SKM-1 treated with dmso at 0.1 percent for 144 hours (cell line): ENCODE measurements around the gene GPR3.
"Not testable (repeated sequence)": the region's sequence is repeated elsewhere in the genome, so short reads cannot be mapped to it uniquely, and the experiment has no call there.

ENCODE experiments used
- DNase-seq: peaks from one replicate; lab custom pipeline; 2025; ENCODE audit not compliant: unreplicated experiment; lab: John Stamatoyannopoulos, UW

The GPR3 gene

DNA sequence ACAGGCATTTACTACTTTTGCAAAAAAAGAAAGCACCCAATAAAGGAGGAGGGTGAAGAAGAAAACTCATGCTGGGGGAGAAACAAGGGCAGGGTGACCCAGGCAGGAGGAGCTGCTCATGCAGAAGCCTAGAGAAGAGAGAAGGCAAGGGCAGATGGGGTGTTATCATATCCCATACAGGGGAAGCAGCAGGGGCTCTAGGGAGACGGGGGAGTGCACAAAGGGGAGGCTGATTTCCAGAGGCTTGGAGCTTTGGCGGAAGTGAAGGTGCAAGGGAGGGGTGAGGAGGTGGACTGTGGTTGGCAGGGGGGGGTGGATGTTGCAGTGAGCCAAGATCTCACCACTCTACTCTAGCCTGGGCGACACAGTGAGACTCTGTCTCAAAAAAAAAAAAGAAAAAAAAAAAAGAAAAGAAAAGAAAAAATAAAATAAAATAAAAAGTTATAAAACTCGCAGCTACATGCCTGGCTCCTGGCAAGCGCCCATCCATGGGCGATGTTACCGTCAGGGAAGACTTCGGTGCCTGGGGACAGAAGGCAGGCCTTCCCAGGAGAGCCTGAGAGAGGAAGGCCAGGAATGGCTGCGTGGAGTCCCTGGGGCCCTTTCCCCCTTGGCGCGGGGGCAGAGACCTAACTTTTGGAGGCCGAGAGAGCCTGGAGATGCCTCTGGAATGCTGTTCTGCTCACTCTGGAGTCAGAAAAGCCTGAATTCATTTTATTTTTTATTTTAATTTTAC is 14.5 kb upstream of the GPR3 start:
- DNase-seq = no peak

DNA sequence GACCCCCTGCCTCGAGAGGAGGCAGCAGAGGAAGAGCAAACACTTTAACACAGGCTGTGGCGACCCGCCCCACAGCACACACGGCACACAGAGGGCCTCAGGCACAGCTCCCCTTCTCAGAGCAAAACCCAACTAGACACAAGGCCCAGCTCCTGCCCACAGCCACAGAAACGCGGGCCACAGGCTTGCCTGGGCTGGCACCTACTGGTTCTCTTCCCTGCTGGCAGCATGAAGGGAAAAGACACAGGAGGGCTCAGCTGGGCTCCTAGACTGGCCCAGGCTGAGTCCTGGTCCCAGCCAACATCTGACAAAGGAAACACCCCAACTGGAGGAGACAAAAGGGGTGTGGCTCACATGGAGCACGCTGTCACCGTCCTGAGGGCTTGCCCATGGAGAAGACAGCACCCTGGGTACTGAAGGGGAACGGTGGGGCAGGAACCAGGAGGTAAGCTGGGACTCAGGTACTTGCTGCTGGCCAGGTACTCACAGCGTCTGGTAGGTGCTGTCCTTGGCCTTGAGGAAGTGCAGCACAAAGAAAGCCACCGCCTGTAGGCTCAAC is 12.8 kb upstream of the GPR3 start:
- DNase-seq = no peak

DNA sequence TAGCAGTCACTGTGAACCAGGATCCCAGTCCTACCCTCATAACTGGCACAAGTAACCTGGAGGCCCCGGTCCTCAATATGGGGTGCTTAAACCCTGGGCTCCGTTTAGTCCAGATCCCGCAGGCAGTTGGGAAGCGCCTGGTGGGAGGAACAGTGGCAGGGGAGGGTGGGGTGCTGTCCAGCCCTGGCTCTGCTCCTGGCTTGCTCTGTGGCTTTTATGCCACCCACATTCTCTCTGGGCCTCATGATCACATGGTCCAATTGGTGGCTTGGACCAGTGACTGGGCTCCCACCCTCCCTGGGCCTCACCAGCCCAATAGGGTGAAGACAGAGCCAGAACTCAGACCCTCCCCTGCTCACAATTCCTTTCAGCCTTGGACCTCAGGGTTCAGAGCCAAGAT is 12.2 kb upstream of the GPR3 start:
- no peak for DNase-seq

DNA sequence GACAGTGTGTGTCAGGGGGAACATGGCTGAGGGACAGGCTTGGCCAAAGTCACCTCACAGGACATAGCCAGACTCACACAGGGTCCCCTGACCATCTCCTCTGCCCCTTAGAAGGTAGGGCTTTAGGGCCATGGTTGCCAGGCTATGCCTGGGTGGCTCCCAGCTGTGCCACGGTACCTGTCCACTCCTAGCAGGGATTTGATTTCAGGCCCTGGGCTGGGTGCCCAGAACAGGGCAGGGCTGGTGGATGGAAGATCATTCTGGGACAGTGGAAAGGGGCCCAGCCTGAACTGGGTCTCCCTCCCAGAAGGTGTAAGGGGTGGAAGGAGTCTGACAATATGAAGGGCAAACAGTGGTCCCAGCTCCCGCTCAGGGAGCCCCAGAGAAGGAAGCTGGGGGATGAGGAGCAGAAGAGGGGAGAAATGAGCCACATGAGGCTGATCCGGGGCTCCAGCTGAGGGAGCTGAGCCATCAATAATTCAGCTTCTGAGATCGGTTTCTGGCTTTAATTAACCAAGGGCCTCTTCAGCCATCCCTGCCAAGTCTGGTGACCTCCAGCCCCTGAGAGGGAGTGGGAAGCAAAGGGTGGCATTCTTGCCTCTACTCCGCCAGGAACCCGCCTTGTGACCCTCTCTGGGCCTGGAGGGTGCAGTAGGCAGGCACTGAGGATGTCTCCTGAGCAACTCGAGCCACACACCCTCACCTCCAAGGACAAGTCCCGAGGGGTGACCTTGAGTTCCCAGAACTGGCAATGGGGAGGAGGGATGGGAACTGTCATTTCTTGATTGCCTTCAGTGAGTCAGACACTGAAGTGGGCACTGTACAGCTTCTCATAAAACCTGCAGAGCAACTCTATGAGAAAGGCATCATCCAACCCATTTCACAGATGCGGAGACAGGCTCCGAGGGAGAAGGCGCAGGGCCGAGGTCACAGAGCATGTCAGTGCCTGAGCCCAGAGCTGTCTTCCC is 11.4 kb upstream of the GPR3 start:
- DNase-seq = no peak

DNA sequence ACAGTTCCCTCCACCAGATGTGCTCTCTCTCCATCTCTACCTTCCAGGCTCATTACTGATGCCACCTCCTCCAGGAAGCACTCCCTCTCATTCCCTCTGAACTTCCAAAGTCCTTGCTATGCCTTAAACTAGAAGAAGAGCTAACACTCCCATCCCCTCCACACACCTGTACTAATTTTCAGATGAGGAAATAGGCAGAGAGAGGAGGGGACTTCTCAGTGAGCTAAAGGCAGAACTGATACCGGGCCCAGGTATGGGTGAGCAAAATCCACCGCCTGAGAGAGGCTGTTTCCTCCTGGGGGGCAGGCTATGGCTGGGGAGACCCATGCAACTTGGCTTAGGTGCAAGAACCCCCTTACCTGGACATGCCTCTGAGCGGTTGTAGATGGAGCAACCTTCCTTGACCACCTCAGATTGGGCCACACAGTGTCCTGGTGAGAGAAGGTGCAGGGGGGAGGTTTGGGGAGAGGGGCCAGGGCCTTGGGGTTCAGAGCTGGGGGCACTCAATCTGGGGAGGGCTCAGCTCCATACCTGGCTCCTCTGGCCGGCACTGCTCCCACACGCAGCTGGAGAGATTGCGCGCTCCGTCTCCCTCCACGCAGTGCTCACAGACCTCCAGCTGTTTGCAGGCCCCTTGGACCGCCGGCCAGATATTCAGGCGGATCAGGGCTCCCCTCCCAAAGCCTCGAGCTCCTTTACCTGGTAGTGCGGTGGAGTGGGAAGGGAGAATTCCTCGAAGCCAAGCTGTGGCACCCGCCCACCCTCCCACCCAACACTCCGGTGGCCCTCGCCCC is 10.3 kb upstream of the GPR3 start:
- DNase-seq = no peak

DNA sequence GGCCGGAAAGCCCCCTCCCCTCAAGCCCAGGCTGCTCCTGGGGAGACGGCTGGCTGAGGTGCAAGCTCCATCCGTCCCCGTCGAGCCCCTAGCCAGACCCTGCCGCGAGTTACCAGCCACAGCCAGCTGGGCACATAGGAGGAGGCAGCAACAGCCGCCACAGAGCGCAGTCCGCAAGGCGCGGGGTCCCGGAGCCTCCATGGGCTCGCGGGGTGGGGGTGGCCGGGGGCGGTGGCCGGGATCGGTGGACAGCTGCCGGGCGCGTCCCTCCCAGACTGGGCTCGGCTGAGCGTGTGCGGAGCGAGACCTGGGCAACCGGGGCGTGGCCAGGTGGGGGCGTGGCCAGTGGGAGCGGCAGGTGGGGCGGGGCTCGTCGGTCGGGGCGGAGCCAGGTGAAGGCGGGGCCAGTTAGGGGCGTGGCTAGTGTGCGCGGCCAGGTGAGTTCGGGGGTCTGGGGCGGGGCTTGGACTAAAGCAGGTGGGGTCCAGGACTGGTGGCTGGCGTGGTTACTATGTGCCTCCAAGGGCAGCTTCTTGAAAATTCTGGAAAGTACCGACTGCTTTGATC is 9.3 kb upstream of the GPR3 start, which contains the start of gene CD164L2:
CD164L2 (minus strand) TSS at position 295 of the 567 bp plus-strand sequence; CDS start at position 201, 94 bp downstream.
- no peak for DNase-seq

DNA sequence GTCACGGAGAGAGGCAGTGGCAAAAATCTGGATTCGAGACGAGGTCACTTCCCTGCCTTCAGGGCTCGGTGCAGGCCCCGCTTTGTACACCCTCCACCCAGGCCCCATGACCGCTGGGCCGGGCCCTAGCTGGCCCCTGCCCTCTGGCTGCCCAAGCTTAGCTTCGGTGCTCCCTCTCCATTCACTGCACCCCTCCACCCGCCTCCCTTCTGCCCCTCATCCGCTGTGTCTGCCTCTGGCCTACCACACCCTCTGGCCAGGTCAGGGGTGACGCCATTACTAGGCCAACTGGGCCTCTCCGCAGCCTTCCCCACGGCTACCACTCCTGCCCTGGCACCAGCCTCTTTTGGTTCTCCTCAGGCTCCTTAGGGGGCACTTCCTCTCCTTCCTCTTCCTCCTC is 8.8 kb upstream of the GPR3 start:
- no peak for DNase-seq

DNA sequence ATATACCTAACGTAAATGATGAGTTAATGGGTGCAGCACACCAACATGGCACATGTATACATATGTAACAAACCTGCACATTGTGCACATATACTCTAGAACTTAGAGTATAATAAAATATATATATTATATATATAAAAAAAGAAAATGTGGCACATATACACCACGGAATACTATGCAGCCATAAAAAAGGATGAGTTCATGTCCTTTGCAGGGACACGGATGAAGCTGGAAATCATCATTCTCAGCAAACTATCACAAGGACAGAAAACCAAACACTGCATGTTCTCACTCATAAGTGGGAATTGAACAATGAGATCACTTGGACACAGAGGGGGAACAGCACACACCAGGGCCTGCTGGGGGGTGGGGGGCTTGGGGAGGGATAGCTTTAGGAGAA is 7.6 kb upstream of the GPR3 start:
- not testable (repeated sequence) for DNase-seq

DNA sequence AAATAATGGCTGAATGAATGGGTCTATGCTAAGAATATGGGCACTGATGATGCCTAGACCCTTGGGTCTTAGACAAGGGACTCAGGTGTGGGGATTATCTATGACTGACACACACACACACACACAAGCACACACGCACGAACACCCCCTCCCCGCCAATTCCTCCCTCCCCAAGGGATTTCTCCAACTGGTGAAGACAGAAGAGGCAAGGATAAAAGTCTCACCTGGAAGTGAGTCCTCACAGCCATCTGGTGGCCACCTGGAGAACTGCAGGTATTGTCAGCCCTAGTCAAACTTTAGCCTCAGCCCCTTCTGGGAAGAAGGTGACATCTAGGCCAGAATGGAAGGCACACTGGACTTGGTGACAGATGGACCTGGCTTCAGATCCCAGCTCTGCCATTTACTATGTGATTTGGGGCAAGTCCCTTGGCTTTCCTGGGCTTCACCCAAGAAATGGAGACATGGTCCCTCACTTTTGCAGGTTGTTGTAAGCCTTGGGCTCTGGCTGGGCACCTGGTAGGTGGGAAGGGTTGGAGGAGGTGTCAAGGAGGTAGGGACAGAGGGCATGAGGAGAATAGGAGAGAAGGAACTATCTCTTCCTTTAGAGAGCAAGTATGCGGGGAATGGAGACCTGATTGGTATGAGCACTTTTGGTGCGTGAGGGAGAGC is 4.0 kb upstream of the GPR3 start:
- DNase-seq = peak; percentile 39

DNA sequence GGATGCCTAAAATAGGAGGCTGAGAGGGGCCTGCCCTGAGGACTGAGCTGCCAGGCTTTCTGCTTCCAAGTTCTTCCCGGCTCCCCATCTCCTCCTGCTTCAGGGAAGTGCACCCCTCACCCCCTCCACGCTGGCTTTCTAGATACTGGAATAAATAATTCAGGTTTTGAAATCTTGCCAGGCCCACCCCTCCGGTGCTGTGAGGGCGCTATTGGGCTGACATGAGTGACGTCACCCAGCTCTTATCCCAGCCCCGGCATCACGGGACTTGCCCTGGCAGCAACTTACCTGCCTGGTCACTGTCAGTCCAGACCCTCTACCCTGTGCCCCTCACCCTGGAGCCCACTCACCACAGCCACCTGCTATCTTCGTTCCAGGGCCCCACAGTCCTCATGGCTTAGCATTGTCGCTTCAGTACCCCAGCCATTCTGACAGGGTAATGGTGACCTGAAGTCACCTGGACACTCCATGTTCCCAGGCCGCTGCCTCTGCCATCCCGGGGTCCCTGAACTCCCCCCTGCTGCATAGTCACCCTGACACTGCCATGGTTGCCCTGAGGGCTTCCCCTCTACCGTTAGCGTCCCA is 819 bp upstream of the GPR3 start:
- DNase-seq = no peak

DNA sequence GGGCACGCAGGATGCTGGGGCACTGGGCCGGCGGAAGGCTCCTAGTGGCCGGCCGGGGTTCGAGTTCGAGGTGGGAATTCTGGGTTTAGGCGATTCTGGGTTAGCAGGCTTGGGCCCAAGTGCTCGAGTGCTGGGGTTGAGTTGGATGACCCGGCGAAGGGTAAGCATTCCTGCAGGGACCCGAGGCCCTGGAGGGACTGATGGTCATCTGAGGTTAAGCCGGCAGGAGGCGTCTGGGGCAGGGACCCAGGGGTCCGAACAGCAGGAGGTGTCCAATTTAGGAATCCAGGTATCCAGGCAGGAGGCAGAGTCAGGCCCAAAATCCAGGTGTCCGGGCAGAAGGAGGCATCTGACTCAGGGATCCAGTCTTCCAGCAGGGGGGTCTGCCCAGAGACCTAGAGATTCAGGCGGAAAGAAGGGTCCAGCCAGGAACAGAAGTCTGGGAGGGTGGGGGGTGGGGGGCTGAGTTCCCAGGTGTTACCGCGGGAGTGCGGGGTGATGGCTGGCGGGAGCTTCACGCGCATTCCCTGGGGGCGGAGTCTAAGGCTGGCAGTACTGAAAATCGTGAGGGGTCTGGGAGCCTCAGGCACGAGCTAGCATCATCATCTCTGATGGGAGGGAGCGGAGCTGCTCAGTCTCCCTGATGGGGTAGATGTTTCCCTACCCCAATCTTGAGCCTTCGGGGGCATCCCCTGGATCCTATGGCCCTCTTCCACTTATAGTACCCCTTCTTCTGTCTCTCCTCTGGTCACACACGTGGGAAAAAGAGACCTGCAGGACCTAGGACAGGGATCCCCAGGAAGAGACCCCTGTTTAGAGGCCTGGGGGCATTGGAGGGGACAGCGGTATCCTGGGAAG is 585 bp downstream of the GPR3 start:
- no peak for DNase-seq

DNA sequence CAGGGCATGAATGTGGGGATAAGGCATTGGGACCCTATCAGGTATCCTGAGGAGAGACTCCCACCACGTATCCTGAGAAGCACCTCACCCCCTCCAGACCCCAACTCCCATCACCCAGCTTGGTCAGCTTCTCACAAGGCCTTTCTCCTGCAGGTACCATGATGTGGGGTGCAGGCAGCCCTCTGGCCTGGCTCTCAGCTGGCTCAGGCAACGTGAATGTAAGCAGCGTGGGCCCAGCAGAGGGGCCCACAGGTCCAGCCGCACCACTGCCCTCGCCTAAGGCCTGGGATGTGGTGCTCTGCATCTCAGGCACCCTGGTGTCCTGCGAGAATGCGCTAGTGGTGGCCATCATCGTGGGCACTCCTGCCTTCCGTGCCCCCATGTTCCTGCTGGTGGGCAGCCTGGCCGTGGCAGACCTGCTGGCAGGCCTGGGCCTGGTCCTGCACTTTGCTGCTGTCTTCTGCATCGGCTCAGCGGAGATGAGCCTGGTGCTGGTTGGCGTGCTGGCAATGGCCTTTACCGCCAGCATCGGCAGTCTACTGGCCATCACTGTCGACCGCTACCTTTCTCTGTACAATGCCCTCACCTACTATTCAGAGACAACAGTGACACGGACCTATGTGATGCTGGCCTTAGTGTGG is 1.3 kb downstream of the GPR3 start:
- DNase-seq = no peak

DNA sequence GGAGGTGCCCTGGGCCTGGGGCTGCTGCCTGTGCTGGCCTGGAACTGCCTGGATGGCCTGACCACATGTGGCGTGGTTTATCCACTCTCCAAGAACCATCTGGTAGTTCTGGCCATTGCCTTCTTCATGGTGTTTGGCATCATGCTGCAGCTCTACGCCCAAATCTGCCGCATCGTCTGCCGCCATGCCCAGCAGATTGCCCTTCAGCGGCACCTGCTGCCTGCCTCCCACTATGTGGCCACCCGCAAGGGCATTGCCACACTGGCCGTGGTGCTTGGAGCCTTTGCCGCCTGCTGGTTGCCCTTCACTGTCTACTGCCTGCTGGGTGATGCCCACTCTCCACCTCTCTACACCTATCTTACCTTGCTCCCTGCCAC is 1.8 kb downstream of the GPR3 start:
- no peak for DNase-seq

DNA sequence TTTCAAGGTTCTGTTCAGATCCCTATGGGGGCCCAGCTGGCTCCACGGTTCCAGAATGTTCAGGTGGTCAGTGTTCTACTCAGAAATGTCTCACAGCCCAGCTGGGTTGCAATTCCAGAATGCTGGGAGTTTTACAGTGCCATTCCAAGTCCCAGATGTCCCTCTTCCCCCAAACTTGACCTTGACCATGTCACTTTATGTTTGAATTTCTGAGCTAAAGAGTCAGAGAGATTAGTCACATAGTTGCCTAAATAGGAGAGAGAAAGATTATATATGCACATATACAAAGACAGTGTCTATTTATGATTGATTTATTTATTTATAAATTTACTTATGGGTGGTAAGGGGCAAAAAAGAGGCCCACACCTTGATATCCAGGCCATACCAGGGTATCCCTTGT is 2.5 kb downstream of the GPR3 start:
- DNase-seq = no peak

DNA sequence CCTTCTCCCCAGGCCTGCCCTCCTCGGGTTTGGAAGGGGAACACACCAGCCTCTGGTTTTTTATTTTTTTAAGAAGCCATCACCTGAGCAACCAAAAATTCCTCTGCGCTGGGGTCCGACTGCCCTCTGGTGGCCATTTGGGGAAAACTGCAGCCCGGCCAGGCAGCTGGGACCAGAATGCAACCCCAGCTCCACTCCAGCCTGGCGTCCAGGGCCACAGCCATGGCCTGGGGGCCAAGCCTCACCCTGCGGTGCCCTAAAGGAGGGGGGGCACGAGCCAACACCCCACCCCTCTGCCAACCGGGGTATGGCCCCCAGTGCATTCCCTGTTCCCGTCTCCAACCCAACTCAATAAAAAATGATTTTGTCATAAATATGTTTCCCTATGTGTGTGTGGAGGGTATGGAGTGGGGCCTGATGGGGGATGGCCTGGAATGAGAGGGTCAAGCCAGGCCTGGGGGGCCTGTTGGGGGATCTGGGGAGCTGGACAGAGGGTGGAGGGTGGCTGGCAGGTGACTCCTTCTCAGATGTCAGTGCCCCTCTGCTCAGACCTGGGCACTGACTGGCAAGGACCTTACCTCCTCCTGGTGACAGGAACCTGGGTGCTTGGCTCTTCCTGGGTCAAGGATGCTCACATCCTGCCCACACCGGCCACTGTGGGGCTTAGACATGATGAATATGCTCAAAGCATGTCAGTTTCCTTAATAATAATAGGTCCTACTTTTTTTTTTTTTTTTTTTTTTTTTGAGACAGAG is 3.2 kb downstream of the GPR3 start:
- peak; percentile 79 for DNase-seq

DNA sequence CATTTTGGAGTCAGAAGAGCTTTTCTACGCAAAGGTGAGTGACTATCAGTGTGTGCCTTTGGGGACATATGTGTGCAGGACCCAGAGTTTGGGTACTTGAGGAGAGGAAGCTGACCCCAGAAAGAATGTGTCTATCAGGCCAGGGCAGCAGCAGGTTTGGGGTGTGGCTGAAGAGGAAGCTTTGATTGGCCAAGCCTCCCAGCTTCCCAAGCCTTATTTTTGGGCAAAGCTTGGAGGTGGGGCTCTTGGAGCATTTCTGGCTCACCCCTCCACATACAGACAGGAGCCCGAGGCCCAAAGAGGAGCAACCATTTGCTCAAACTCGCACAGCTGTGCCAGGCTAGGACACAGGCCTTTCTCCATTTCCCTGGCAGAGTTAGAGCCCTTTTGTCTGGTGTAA is 4.7 kb downstream of the GPR3 start:
- no peak for DNase-seq

DNA sequence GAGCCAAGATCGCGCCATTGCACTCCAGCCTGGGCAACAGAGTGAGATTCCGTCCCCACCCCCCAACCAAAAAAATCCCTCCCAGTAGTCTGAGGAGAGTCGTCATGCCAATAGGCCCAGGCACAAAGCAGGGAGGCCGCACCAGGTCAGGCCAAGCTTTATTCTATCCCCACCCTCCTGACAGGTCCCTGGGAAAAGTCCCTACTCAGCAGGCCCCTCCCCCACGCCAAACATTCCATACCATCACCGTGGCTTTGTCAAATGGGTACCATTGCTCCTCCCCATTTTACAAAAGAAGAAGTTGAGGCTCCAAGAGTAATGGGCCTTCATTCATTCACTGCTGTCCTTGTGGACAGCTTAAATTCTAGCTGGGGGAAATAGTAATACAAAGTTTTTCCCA is 5.3 kb downstream of the GPR3 start:
- DNase-seq = no peak
